Measurements from ENCODE around the gene B9D2.

DNA sequence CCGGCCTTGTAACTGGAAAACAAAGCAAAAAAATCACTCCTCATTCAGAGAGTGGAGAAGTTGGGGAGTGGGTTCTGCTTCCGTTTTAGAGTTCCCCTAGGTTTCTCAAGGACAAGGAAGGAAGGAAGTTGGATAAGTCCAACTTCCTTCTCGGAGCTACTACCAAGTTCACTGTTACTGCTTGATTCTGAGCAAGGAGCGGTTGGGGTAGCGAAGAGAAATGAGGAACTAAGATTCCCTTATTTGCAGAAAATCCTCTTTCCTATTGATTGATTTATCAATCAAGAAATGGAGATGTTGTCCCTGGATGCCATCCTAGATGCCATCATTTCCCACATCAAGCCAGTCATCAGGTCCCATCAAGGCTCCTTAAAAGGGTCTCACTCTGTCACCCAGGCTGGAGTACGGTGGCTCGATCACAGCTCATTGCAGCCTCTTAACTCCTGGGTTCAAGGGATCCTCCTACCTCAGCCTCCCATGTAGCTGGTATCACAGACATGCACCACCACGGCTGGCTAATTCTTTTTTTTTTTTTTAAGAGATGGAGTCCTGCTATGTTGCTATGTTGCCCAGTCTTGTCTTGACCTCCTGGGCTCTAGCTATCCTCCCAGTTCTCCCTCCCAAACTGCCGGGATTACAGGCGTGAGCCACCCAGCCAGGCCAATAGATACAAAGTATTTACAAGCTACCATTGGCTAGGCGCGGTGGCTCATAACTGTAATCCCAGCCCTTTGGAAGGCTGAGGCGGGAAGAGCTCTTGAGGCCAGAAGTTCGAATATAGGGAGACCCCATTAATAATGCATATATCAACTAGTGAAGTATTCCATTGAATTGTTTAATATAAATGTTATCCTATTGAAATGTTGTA lies 809 bp upstream of the B9D2 start:
- TF ChIP-seq POLR2A (IDR thresholded peaks at IDR 0.05) = no peak
- TF ChIP-seq EP300 (IDR thresholded peaks at IDR 0.05) = no peak

Measured in ovary (tissue), 1 donor.